Midbrain (tissue), 1 donor: ENCODE measurements around the gene ZNF415.
"Not testable (repeated sequence)": the region's sequence is repeated elsewhere in the genome, so short reads cannot be mapped to it uniquely, and the experiment has no call there.

ENCODE experiments used
- DNase-seq: peaks from one replicate; lab custom pipeline; 2025; lab: John Stamatoyannopoulos, UW

The ZNF415 gene

GRCh38 chr19:53102756-53103233, 29.9 kb downstream of the ZNF415 start:
- DNase-seq = no peak

- DNase-seq = no peak
Observed at GRCh38 chr19:53102206-53102755, 30.4 kb downstream of the ZNF415 start.

GRCh38 chr19:53101518-53101917, 31.2 kb downstream of the ZNF415 start:
- DNase-seq = no peak

- not testable (repeated sequence) for DNase-seq
Observed at GRCh38 chr19:53098570-53098969, 34.1 kb downstream of the ZNF415 start.

GRCh38 chr19:53096982-53097690, 35.6 kb downstream of the ZNF415 start:
- not testable (repeated sequence) for DNase-seq

GRCh38 chr19:53096579-53096978, 36.1 kb downstream of the ZNF415 start:
- DNase-seq = not testable (repeated sequence)

GRCh38 chr19:53094754-53095575, 37.7 kb downstream of the ZNF415 start:
- no peak for DNase-seq

- DNase-seq = no peak
Observed at GRCh38 chr19:53092723-53093122, 40.0 kb downstream of the ZNF415 start.

- no peak for DNase-seq
Observed at GRCh38 chr19:53091413-53092254, 41.1 kb downstream of the ZNF415 start.

GRCh38 chr19:53088091-53088490, 44.6 kb downstream of the ZNF415 start:
- no peak for DNase-seq

GRCh38 chr19:53086949-53087348, 45.8 kb downstream of the ZNF415 start:
- DNase-seq = peak; percentile 60

GRCh38 chr19:53085496-53085895, 47.2 kb downstream of the ZNF415 start:
- no peak for DNase-seq

- no peak for DNase-seq
Observed at GRCh38 chr19:53082929-53083328, 49.8 kb downstream of the ZNF415 start.

GRCh38 chr19:53079313-53079924, 53.3 kb downstream of the ZNF415 start:
- DNase-seq = no peak

- no peak for DNase-seq
Observed at GRCh38 chr19:53078668-53079067, 54.0 kb downstream of the ZNF415 start.

GRCh38 chr19:53076984-53077383, 55.7 kb downstream of the ZNF415 start:
- peak; percentile 64 for DNase-seq

GRCh38 chr19:53068834-53069233, 63.9 kb downstream of the ZNF415 start:
- DNase-seq = no peak

- no peak for DNase-seq
Observed at GRCh38 chr19:53068199-53068598, 64.5 kb downstream of the ZNF415 start.

GRCh38 chr19:53057904-53058580, 74.7 kb downstream of the ZNF415 start:
- no peak for DNase-seq
